HCT116 (cell line): ENCODE results near the gene UBL4B. TPM values are rescaled to one million over a fixed set of nuclear protein-coding genes. Genes with fewer than 3 reads are reported as not detected.

ENCODE experiments used
- ATAC-seq: fragments of 200-7000 bp; cut with Tn5 transposase; 2 replicates; pipeline ENCODE4 v1.9.1; 2020; ENCODE audit warnings: mild to moderate bottlenecking, moderate library complexity
- BruUV-seq: library from RNA; stranded (reverse); fragments of 400-500 nt; replicated peaks from 2 replicates; lab custom pipeline; 2021; lab: Mats Ljungman, UMichigan
- CTCF ChIA-PET: fragments of 300-600 bp; sonication (Branson Sonifier 250); formaldehyde crosslinking; loops from one replicate; lab custom pipeline; 2021; ENCODE audit warnings: antibody characterized with exemption; lab: Charles Lee
- POLR2A ChIA-PET: fragments of 300-600, 350-600 bp; sonication (Branson Sonifier 250); formaldehyde crosslinking; loops from one replicate; lab custom pipeline; 2021; ENCODE audit warnings: antibody characterized with exemption; lab: Charles Lee
- RAD21 ChIA-PET, 2 experiments: fragments of 300-600 bp; sonication (Branson Sonifier 250); formaldehyde crosslinking; loops; one replicate each; lab custom pipeline; 2023; ENCODE audit warnings: low total read pairs in 2 of 2; ENCODE audit not compliant: uncharacterized antibody in 2 of 2, unreplicated experiment in 2 of 2, low non-redundant PET in 1 of 2; lab: Charles Lee
- DNase-seq: peaks from one replicate; pipeline ENCODE4 v3.0.0-alpha.2; 2010; ENCODE audit warnings: low read depth, low spot score
- H2AFZ ChIP-seq: fragments of 200-600 bp; shearing (Covaris generic), sonication (generic); 2 replicates; pipeline ENCODE4 v1.6.1; 2017; ENCODE audit warnings: low read depth, mixed run types, mixed read lengths, antibody characterized with exemption, low read length; ENCODE audit not compliant: poor library complexity, severe bottlenecking
- H3K27ac ChIP-seq: 2 replicates; pipeline ENCODE4 v1.5.1; 2012; ENCODE audit warnings: low read depth, low read length
- H3K27me3 ChIP-seq: fragments of 200-600 bp; sonication (generic); 2 replicates; pipeline ENCODE4 v1.6.1; 2016; ENCODE audit warnings: mixed run types, low read length, mixed read lengths; ENCODE audit not compliant: insufficient read depth
- H3K36me3 ChIP-seq, 2 experiments: fragments of 200-500 bp in 1 of 2; fragments of 200-600 bp in 1 of 2; sonication (Bioruptor generic) in 1 of 2; sonication (generic) in 1 of 2; 2 replicates each; pipeline versions ENCODE4 v1.5.1 to v1.6.1; 2014 to 2016; ENCODE audit warnings: low read length in 2 of 2, inconsistent platforms in 1 of 2, mixed read lengths in 1 of 2, mixed run types in 1 of 2; ENCODE audit not compliant: insufficient read depth in 2 of 2, control insufficient read depth in 1 of 2
- H3K4me1 ChIP-seq, 2 experiments: fragments of 200-600 bp in 1 of 2; sonication (generic) in 1 of 2; 2 replicates each; pipeline versions ENCODE4 v1.5.1 to v1.6.1; 2012 to 2017; ENCODE audit warnings: low read length in 2 of 2, inconsistent platforms in 1 of 2, mild to moderate bottlenecking in 1 of 2, mixed read lengths in 1 of 2, mixed run types in 1 of 2, moderate library complexity in 1 of 2; ENCODE audit not compliant: insufficient read depth in 2 of 2, control insufficient read depth in 1 of 2
- H3K4me2 ChIP-seq: fragments of 200-600 bp; sonication (generic); 2 replicates; pipeline ENCODE4 v1.6.1; 2017; ENCODE audit warnings: mixed run types, low read length, mixed read lengths
- H3K4me3 ChIP-seq, 2 experiments: fragments of 200-600 bp in 1 of 2; sonication (generic) in 1 of 2; replicated peaks in 1 of 2; 2 replicates each; pipeline ENCODE4 v1.5.1; 2011 to 2016; ENCODE audit warnings: low read length in 2 of 2, control low read depth in 1 of 2, low read depth in 1 of 2, mild to moderate bottlenecking in 1 of 2, mixed read lengths in 1 of 2, mixed run types in 1 of 2
- H3K79me2 ChIP-seq: fragments of 200-600 bp; sonication (generic); 2 replicates; pipeline ENCODE4 v1.6.1; 2017; ENCODE audit warnings: mild to moderate bottlenecking, mixed run types, low read length, moderate library complexity, mixed read lengths; ENCODE audit not compliant: insufficient read depth
- H3K9ac ChIP-seq: fragments of 200-600 bp; sonication (generic); 2 replicates; pipeline ENCODE4 v1.6.1; 2016; ENCODE audit warnings: low read length, mixed read lengths
- H3K9me2 ChIP-seq: fragments of 200-600 bp; sonication (generic), shearing (Covaris generic); 2 replicates; pipeline ENCODE4 v1.6.1; 2017; ENCODE audit warnings: mixed run types, mild to moderate bottlenecking, moderate library complexity; ENCODE audit not compliant: insufficient read depth
- H3K9me3 ChIP-seq, 2 experiments: fragments of 200-500 bp in 1 of 2; fragments of 200-600 bp in 1 of 2; sonication (Bioruptor generic) in 1 of 2; sonication (generic) in 1 of 2; 2 replicates each; pipeline ENCODE4 v1.6.1; 2014 to 2017; ENCODE audit warnings: low read length in 2 of 2, mixed read lengths in 2 of 2, inconsistent platforms in 1 of 2, low read depth in 1 of 2, mild to moderate bottlenecking in 1 of 2, mixed run types in 1 of 2, moderate library complexity in 1 of 2; ENCODE audit not compliant: control insufficient read depth in 1 of 2, insufficient read depth in 1 of 2
- H4K20me1 ChIP-seq: fragments of 200-600 bp; sonication (generic), shearing (Covaris generic); 2 replicates; pipeline ENCODE4 v1.6.1; 2017; ENCODE audit warnings: mixed run types, mild to moderate bottlenecking, moderate library complexity; ENCODE audit not compliant: insufficient read depth
- CBX3 ChIP-seq: IDR thresholded peaks from 2 replicates; pipeline ENCODE4 v1.6.1; 2012; ENCODE audit warnings: low read depth
- CTCF ChIP-seq, 3 experiments: fragments of 200-600 bp in 1 of 3; sonication (generic) in 1 of 3; IDR thresholded peaks in 2 of 3; conservative IDR thresholded peaks in 1 of 3; 2 replicates each; pipeline ENCODE4 v1.5.1; 2012 to 2017; ENCODE audit warnings: low read depth in 2 of 3, low read length in 2 of 3, antibody characterized with exemption in 1 of 3, borderline replicate concordance in 1 of 3, control low read depth in 1 of 3, mild to moderate bottlenecking in 1 of 3, mixed read lengths in 1 of 3, mixed run types in 1 of 3, moderate library complexity in 1 of 3; ENCODE audit not compliant: insufficient read depth in 1 of 3
- EGR1 ChIP-seq: IDR thresholded peaks from 2 replicates; pipeline ENCODE4 v1.6.1; 2012; ENCODE audit warnings: low read depth
- ELF1 ChIP-seq: IDR thresholded peaks from 2 replicates; pipeline ENCODE4 v1.6.1; 2012; ENCODE audit warnings: low read depth, borderline replicate concordance
- EZH2phosphoT487 ChIP-seq: fragments of 200-600 bp; IDR thresholded peaks from 2 replicates; pipeline ENCODE4 v1.6.1; 2018; ENCODE audit warnings: antibody characterized with exemption, borderline replicate concordance
- MAX ChIP-seq: IDR thresholded peaks from 2 replicates; pipeline ENCODE4 v1.6.1; 2012
- POLR2A ChIP-seq: IDR thresholded peaks from 2 replicates; pipeline ENCODE4 v1.7.0; 2011; ENCODE audit warnings: borderline replicate concordance; ENCODE audit not compliant: insufficient read depth, insufficient read length; ENCODE audit errors: extremely low read depth
- SRF ChIP-seq: IDR thresholded peaks from 2 replicates; pipeline ENCODE4 v1.6.1; 2012; ENCODE audit warnings: low read depth
- ZFX ChIP-seq: fragments of 450-650 bp; IDR thresholded peaks from 2 replicates; pipeline ENCODE4 v1.6.1; 2017
- ZNF274 ChIP-seq: fragments of 200-500 bp; sonication (Bioruptor generic); IDR thresholded peaks from 2 replicates; pipeline ENCODE4 v1.6.1; 2014; ENCODE audit warnings: mild to moderate bottlenecking, low read depth, low read length, inconsistent platforms
- intact Hi-C: fragments of 100-400 bp; cut with micrococcal nuclease; formaldehyde crosslinking; loops from 2 replicates; pipeline ENCODE4 v1.10.0; 2022
- total RNA-seq: library from RNA; stranded (reverse); gene quantifications from one replicate; pipeline ENCODE4 v1.2.1, GENCODE V29; 2021; ENCODE audit not compliant: unreplicated experiment

The UBL4B gene
- total RNA-seq, 1 experiment from 2014 or later, result 0.57 TPM

- ChIA-PET POLR2A (no interaction called here), RAD21 (interaction anchor here in 1 of 2 experiments (1.1 to 1.2 kb wide), 2 partner anchors 17 to 371 kb away, joined by 4 to 5 read pairs; no protein-coding TSS in a partner anchor), CTCF (interaction anchor here (1.1 to 2.0 kb wide), 11 partner anchors 8 to 407 kb away, joined by 3 to 57 read pairs (median 8); partner anchors contain the start of genes ALX3, SLC6A17 and STRIP1)
- Histone ChIP-seq H3K9me2 (no peaks in the 10 kb centered on the region), H3K79me2 (no peaks in the 10 kb centered on the region), H3K36me3 (no peaks in the 10 kb centered on the region), H2AFZ (no peak overlapping the region), H4K20me1 (no peaks in the 10 kb centered on the region), H3K4me3 (no peak overlapping the region), H3K27ac (no peak overlapping the region), H3K9ac (no peak overlapping the region), H3K27me3 (peaks cover 9% of the 10 kb centered on the region; the same call in 1 of the 2 replicates), H3K4me1 (no peaks in the 10 kb centered on the region), H3K9me3 (no peaks in the 10 kb centered on the region), H3K4me2 (no peak overlapping the region)
- BruUV-seq, result no TSS peak
- DNase-seq (no peak), ATAC-seq (no peak)
- no peak for TF ChIP-seq EGR1
- no peak for TF ChIP-seq ZFX
- no peak for TF ChIP-seq CTCF (IDR thresholded peaks at IDR 0.05 in 2 of 3, conservative IDR thresholded peaks at IDR 0.05 in 1 of 3; ENCODE audit: borderline replicate concordance in 1 of 3, insufficient read depth in 1 of 3, low read depth in 2 of 3, low read length in 2 of 3)
- no peak for TF ChIP-seq SRF
- TF ChIP-seq POLR2A, result no peak
- no peak for TF ChIP-seq CBX3
- no peak for TF ChIP-seq EZH2phosphoT487
- TF ChIP-seq ELF1, result no peak
- TF ChIP-seq MAX, result no peak
- TF ChIP-seq ZNF274, result no peak
- intact Hi-C loops, result no loop called here
Measured at GRCh38 chr1:110088739-110089316, 23.4 kb upstream of the UBL4B start.
